Measurements from ENCODE around the gene DNAJA3. TPM values are rescaled to one million over a fixed set of nuclear protein-coding genes. Genes with fewer than 3 reads are reported as not detected.

The DNAJA3 gene
- 125 and 127 TPM in 2 replicates for total RNA-seq (2014; rRNA removed; shearing (Covaris generic); ENCODE audit: low replicate concordance)

GRCh38 chr16:4425378-4426020 is at the start of gene DNAJA3:
Gene DNAJA3 (plus strand): TSS chr16:4425868. CDS start chr16:4425882, 14 bp downstream.
- no peaks in the 10 kb centered on the region for H3K27me3 ChIP-seq
- no peaks in the 10 kb centered on the region for H3K9me3 ChIP-seq
- peak; percentile 94 for DNase-seq
- H3K36me3 ChIP-seq, result peaks cover 43% of the 10 kb centered on the region
- H3K4me3 ChIP-seq, result peak within 1 kb of the TSS; percentile 98

GRCh38 chr16:4376126-4376892 is 49.4 kb upstream of the DNAJA3 start:
- peak; percentile 98 for DNase-seq
- no peaks in the 10 kb centered on the region for H3K9me3 ChIP-seq
- H3K4me3 ChIP-seq, result peak overlapping the region; percentile 6
- no peaks in the 10 kb centered on the region for H3K27me3 ChIP-seq
- peaks cover 73% of the 10 kb centered on the region for H3K36me3 ChIP-seq

- H3K36me3 ChIP-seq, result peaks cover 80% of the 10 kb centered on the region
- no peak overlapping the region for H3K4me3 ChIP-seq
- H3K27me3 ChIP-seq, result no peaks in the 10 kb centered on the region
Measured at GRCh38 chr16:4376893-4377572, 48.6 kb upstream of the DNAJA3 start.

GRCh38 chr16:4377573-4378154 is 48.0 kb upstream of the DNAJA3 start:
- peaks cover 81% of the 10 kb centered on the region for H3K36me3 ChIP-seq
- H3K27me3 ChIP-seq, result no peaks in the 10 kb centered on the region
- no peak overlapping the region for H3K4me3 ChIP-seq
- no peaks in the 10 kb centered on the region for H3K9me3 ChIP-seq
- DNase-seq, result no peak

More at GRCh38 chr16:4376893-4377572, 48.6 kb upstream of the DNAJA3 start:
- no peak for DNase-seq
- H3K9me3 ChIP-seq, result no peaks in the 10 kb centered on the region

- H3K9me3 ChIP-seq, result no peaks in the 10 kb centered on the region
- DNase-seq, result no peak
- H3K27me3 ChIP-seq, result no peaks in the 10 kb centered on the region
- peaks cover 83% of the 10 kb centered on the region for H3K36me3 ChIP-seq
- H3K4me3 ChIP-seq, result no peak overlapping the region
Measured at GRCh38 chr16:4378161-4378666, 47.5 kb upstream of the DNAJA3 start.

GRCh38 chr16:4378999-4379690 is 46.5 kb upstream of the DNAJA3 start:
- Histone ChIP-seq H3K36me3 (peaks cover 87% of the 10 kb centered on the region), H3K9me3 (no peaks in the 10 kb centered on the region), H3K27me3 (no peaks in the 10 kb centered on the region), H3K4me3 (no peak overlapping the region)
- DNase-seq, result no peak

- Histone ChIP-seq H3K36me3 (peaks cover 82% of the 10 kb centered on the region), H3K27me3 (no peaks in the 10 kb centered on the region), H3K4me3 (no peak overlapping the region), H3K9me3 (no peaks in the 10 kb centered on the region)
- DNase-seq, result no peak
Measured at GRCh38 chr16:4380119-4381063, 45.3 kb upstream of the DNAJA3 start.

GRCh38 chr16:4381072-4381934 is 44.4 kb upstream of the DNAJA3 start:
- H3K4me3 ChIP-seq, result no peak overlapping the region
- no peak for DNase-seq
- H3K27me3 ChIP-seq, result no peaks in the 10 kb centered on the region
- peaks cover 80% of the 10 kb centered on the region for H3K36me3 ChIP-seq
- H3K9me3 ChIP-seq, result no peaks in the 10 kb centered on the region

GRCh38 chr16:4381935-4382794 is 43.5 kb upstream of the DNAJA3 start:
- Histone ChIP-seq H3K27me3 (no peaks in the 10 kb centered on the region), H3K4me3 (no peak overlapping the region), H3K36me3 (peaks cover 79% of the 10 kb centered on the region), H3K9me3 (no peaks in the 10 kb centered on the region)
- no peak for DNase-seq

- peaks cover 76% of the 10 kb centered on the region for H3K36me3 ChIP-seq
- H3K27me3 ChIP-seq, result no peaks in the 10 kb centered on the region
- no peak overlapping the region for H3K4me3 ChIP-seq
- no peak for DNase-seq
- no peaks in the 10 kb centered on the region for H3K9me3 ChIP-seq
Measured at GRCh38 chr16:4382795-4383357, 42.8 kb upstream of the DNAJA3 start.

GRCh38 chr16:4383591-4384444 is 41.9 kb upstream of the DNAJA3 start:
- no peak overlapping the region for H3K4me3 ChIP-seq
- no peak for DNase-seq
- no peaks in the 10 kb centered on the region for H3K27me3 ChIP-seq
- no peaks in the 10 kb centered on the region for H3K9me3 ChIP-seq
- H3K36me3 ChIP-seq, result peaks cover 70% of the 10 kb centered on the region

- H3K9me3 ChIP-seq, result no peaks in the 10 kb centered on the region
- no peak for DNase-seq
- H3K36me3 ChIP-seq, result peaks cover 63% of the 10 kb centered on the region
- no peak overlapping the region for H3K4me3 ChIP-seq
- H3K27me3 ChIP-seq, result no peaks in the 10 kb centered on the region
Measured at GRCh38 chr16:4384509-4384942, 41.1 kb upstream of the DNAJA3 start.

Measured in MG63 (cell line).